Lung (tissue), 12 donors: ENCODE data around the gene ENOX2. TPM values are rescaled to one million over a fixed set of nuclear protein-coding genes. Genes with fewer than 3 reads are reported as not detected.
"Not testable (repeated sequence)": the region's sequence is repeated elsewhere in the genome, so short reads cannot be mapped to it uniquely, and the experiment has no call there.

Experiments used
- ATAC-seq: fragments of 200-7000 bp; cut with Tn5 transposase; one replicate; pipeline ENCODE4 v1.9.1; 2020; ENCODE audit warnings: moderate number of reproducible peaks; ENCODE audit not compliant: insufficient read depth, low FRiP score
- DNase-seq, 3 donors: peaks; one replicate each; pipeline ENCODE4 v3.0.0-alpha.2; 2013 to 2017
- H3K27ac ChIP-seq, 2 donors: one replicate each; pipeline ENCODE4 v1.5.1; 2013; ENCODE audit warnings: mild to moderate bottlenecking in 2 of 2, moderate library complexity in 2 of 2, control low read depth in 1 of 2, inconsistent platforms in 1 of 2, low read depth in 1 of 2, low read length in 1 of 2
- H3K27me3 ChIP-seq, 3 donors: one replicate each; pipeline ENCODE4 v1.5.1; 2013; ENCODE audit warnings: low read length in 2 of 3; ENCODE audit not compliant: control insufficient read depth in 3 of 3, insufficient read depth in 3 of 3
- H3K36me3 ChIP-seq, 4 donors: one replicate each; pipeline ENCODE4 v1.5.1; 2013; ENCODE audit warnings: low read length in 4 of 4, mild to moderate bottlenecking in 1 of 4, moderate library complexity in 1 of 4; ENCODE audit not compliant: control insufficient read depth in 4 of 4, insufficient read depth in 4 of 4
- H3K4me1 ChIP-seq, 5 donors: one replicate each; pipeline ENCODE4 v1.5.1; 2013; ENCODE audit warnings: low read length in 5 of 5, mild to moderate bottlenecking in 2 of 5, moderate library complexity in 1 of 5; ENCODE audit not compliant: control insufficient read depth in 5 of 5, insufficient read depth in 5 of 5
- H3K4me3 ChIP-seq: one replicate; pipeline ENCODE4 v1.5.1; 2013; ENCODE audit warnings: mild to moderate bottlenecking, control low read depth, moderate library complexity
- H3K9ac ChIP-seq, 2 donors: one replicate each; pipeline ENCODE4 v1.5.1; 2013; ENCODE audit warnings: low read length in 2 of 2, control low read depth in 1 of 2; ENCODE audit not compliant: insufficient read depth in 1 of 2
- H3K9me3 ChIP-seq, 4 donors: one replicate each; pipeline ENCODE4 v1.5.1; 2013; ENCODE audit warnings: low read length in 3 of 4, mild to moderate bottlenecking in 1 of 4, moderate library complexity in 1 of 4; ENCODE audit not compliant: control insufficient read depth in 4 of 4, insufficient read depth in 3 of 4
- CTCF ChIP-seq: IDR thresholded peaks from 2 replicates; pipeline ENCODE4 v1.5.1; 2012; ENCODE audit warnings: mild to moderate bottlenecking; ENCODE audit errors: control extremely low read depth, extremely low read depth
- WGBS, 2 donors: extraction: QIAGEN DNeasy Blood & Tissue Kit; methylation state at CpG; one replicate each; pipeline ENCODE4 v1.1.7; 2013; 5-methylcytosine and 5-hydroxymethylcytosine counted together
- polyA plus RNA-seq, 2 donors: library from polyadenylated mRNA; stranded (reverse); fragments of 200-250 nt; gene quantifications; one replicate each; pipeline ENCODE4 v1.2.1, GENCODE V29; 2013
- total RNA-seq, 2 donors: library from RNA; depleted of rRNA in 1 of 2; stranded (reverse); fragments of >200 nt in 1 of 2; gene quantifications; one replicate each; pipeline ENCODE4 v1.2.1, GENCODE V29; 2014 to 2021
- donor health status: control.
- donor health status: control.
- donor health status: Bipolar disorder and iron deficiency.
- donor health status: healthy.
- donor health status: DM: yes; HTN: yes; CAD: no.

The ENOX2 gene
- total and polyA plus RNA-seq, 4 donors, result 3.4 to 15.8 (median 10.8) TPM

- no peak for TF ChIP-seq CTCF
- Histone ChIP-seq H3K9ac (no peak overlapping the region), H3K27me3 (peaks cover 0 to 18% (median 0%) of the 10 kb centered on the region in 3 donors), H3K27ac (no peak overlapping the region), H3K4me3 (no peak overlapping the region), H3K36me3 (no peaks in the 10 kb centered on the region), H3K4me1 (no peaks in the 10 kb centered on the region), H3K9me3 (no peaks in the 10 kb centered on the region)
- no peak for DNase-seq
- no peak for ATAC-seq
- 81 to 90% methylated on average over 1 of the region's 1 CpG for WGBS, 2 donors
Measured at GRCh38 chrX:130799393-130799792, 103.6 kb downstream of the ENOX2 start.

- no peak for TF ChIP-seq CTCF
- ATAC-seq (no peak), DNase-seq (no peak)
- Histone ChIP-seq H3K27me3 (peaks cover 0 to 17% (median 3%) of the 10 kb centered on the region in 3 donors), H3K4me1 (no peaks in the 10 kb centered on the region), H3K36me3 (no peaks in the 10 kb centered on the region), H3K27ac (no peak overlapping the region), H3K4me3 (no peak overlapping the region), H3K9me3 (no peaks in the 10 kb centered on the region), H3K9ac (no peak overlapping the region)
Measured at GRCh38 chrX:130793975-130794374, 109.0 kb downstream of the ENOX2 start.

- H3K36me3 ChIP-seq, H3K27ac ChIP-seq, H3K9me3 ChIP-seq, DNase-seq, H3K9ac ChIP-seq, H3K4me3 ChIP-seq, ATAC-seq, H3K4me1 ChIP-seq: not testable (repeated sequence)
- peaks cover 0 to 16% (median 6%) of the 10 kb centered on the region in 3 donors for H3K27me3 ChIP-seq
- WGBS, 2 donors, result 91 to 100% methylated on average over 2 of the region's 2 CpGs
Measured at GRCh38 chrX:130791870-130792269, 111.1 kb downstream of the ENOX2 start.

- Histone ChIP-seq H3K36me3 (no peaks in the 10 kb centered on the region), H3K4me1 (no peaks in the 10 kb centered on the region), H3K4me3 (no peak overlapping the region), H3K9me3 (no peaks in the 10 kb centered on the region), H3K9ac (no peak overlapping the region), H3K27me3 (peaks cover 0 to 9% (median 6%) of the 10 kb centered on the region in 3 donors), H3K27ac (no peak overlapping the region)
- TF ChIP-seq CTCF, result no peak
- 91 to 98% methylated on average over 2 of the region's 2 CpGs for WGBS, 2 donors
- ATAC-seq (no peak), DNase-seq (no peak)
Measured at GRCh38 chrX:130789793-130790192, 113.2 kb downstream of the ENOX2 start.
